Urothelium cell line (cell line): ENCODE data around the gene MRGPRG.
"Not testable (repeated sequence)": the region's sequence is repeated elsewhere in the genome, so short reads cannot be mapped to it uniquely, and the experiment has no call there.

Source experiments
- DNase-seq: peaks from one replicate; pipeline ENCODE4 v3.0.0; 2011; ENCODE audit warnings: low spot score, mixed read lengths
- FAIRE-seq: peaks from 2 replicates; lab custom pipeline; 2011; peaks lifted over from hg19 to GRCh38; lab: Jason Lieb, UNC

Gene MRGPRG

GRCh38 chr11:3218483-3219280, at the start of gene MRGPRG:
Gene MRGPRG (minus strand): TSS chr11:3218813. CDS start chr11:3218813, 0 bp downstream.
- FAIRE-seq (no peak), DNase-seq (no peak)

- DNase-seq, FAIRE-seq: not testable (repeated sequence)
Observed at GRCh38 chr11:3262548-3262947, 43.9 kb upstream of the MRGPRG start.

- FAIRE-seq: not testable (repeated sequence)
Observed at GRCh38 chr11:3261831-3262230, 43.2 kb upstream of the MRGPRG start.

DNA sequence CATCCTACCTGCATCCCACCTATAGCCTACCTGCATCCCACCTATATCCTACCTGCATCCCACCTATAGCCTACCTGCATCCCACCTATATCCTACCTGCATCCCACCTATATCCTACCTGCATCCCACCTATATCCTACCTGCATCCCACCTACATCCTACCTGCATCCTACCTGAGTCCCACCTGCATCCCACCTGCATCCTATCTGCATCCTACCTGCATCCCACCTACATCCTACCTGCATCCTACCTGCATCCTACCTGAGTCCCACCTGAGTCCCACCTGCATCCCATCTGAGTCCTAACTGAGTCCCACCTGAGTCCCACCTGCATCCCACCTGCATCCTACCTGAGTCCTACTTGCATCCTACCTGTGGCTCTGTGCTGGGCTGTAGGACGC, 38.9 kb upstream of the MRGPRG start:
- DNase-seq, FAIRE-seq: not testable (repeated sequence)

More at GRCh38 chr11:3261831-3262230, 43.2 kb upstream of the MRGPRG start:
- DNase-seq: not testable (repeated sequence)

- not testable (repeated sequence) for DNase-seq, FAIRE-seq
Observed at GRCh38 chr11:3255241-3255640, 36.6 kb upstream of the MRGPRG start.

- not testable (repeated sequence) for DNase-seq, FAIRE-seq
Observed at GRCh38 chr11:3254773-3255172, 36.2 kb upstream of the MRGPRG start.

DNA sequence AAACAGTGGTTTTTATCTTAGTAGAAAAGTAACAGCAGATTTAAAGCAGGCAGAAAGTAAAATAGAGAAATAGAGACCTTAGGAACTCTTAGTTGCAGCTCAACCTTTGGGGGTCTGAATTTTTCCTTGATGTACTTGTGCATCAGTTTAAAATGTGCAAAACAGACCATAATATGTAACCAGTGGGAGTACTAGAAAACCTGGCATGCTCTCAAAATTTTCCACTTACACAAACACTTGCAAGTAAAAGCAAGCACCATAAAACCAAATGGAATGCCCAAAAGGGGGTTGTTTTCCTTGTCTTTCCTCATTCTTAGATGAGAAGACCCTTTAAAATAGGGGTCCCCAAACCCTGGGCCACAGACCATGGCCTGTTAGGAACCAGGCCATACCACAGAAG, 26.5 kb upstream of the MRGPRG start:
- FAIRE-seq (no peak), DNase-seq (no peak)

DNA sequence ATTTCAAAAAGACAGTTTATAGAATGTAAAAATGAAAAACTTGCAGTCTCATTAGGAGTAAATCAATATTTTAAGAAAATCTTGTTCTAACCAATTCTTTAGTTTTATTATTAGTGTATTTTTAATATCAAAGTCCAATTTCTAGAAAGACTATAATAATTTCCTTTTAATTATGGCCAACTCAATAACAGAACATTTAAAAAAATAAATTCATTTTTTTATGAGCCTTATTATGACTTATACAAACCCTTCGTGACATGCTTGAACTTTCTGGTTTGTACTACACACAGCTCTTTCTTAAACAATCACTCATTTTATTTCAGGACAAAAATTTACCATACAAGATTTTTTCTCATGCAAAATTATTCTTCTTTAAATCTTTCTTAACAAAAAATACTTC, 25.3 kb upstream of the MRGPRG start:
- FAIRE-seq (no peak), DNase-seq (no peak)

DNA sequence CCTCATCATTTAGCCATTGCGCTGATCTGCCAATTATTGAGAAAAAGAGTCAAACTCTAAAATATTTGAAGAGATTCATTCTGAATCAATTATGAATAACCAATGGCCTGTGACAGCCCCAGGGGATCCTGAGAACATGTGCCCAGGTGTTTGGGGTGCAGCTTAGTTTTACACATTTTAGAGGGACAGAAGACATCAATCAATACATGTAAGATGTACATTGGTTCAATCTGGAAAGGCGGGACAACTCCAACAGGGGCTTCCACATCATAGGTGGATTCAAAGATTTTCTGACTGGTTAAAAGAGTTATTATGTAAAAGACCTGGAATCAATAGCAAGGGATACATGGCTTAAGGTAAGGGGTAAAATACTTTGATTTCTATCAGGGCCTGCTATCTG, 18.5 kb upstream of the MRGPRG start:
- FAIRE-seq (no peak), DNase-seq (no peak)

DNA sequence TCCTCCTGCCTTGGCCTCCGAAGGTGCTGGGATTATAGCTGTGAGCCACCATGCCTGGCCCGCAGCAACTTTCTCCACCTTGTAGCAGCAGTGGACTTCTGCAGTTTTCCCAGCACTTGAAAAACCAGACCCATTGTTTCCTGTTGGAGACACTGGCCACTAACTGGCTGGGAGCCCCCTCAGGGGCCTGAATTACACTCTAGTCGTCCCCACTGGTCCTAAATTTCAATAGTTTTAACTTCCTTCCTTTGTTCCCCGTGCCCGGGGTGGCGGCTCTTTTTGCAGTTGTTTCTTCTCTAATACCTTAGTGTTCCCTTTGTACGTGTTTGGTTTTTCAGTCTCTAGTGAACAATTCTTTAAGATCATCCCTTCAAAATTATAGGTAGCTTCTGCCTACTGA, 16.2 kb upstream of the MRGPRG start:
- FAIRE-seq (no peak), DNase-seq (no peak)

DNA sequence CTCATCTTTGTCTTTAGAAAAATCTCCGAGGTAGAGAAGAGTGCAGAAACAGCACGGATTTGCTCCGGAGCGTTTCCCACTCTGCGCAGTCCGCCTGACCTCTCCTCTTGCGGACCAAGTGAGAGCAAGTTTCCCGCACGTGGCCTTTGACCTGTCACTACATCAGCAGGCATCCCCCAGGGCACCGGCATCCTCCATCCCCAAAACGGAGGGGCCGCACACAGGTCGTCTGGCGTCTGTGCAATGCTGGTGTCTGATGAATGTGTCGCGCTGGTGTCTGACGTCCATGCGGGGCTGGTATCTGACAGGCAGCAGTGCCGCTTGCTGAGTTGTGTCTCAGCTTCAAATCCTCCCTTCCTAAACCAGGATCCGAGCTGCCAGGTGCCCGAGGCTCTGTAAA, 14.3 kb upstream of the MRGPRG start:
- FAIRE-seq: no peak
- no peak for DNase-seq

- FAIRE-seq (no peak), DNase-seq (no peak)
Observed at GRCh38 chr11:3231851-3232744, 13.5 kb upstream of the MRGPRG start, which contains the start of gene MRGPRE. Gene MRGPRE (minus strand): TSS chr11:3232417. CDS start chr11:3228799, 3,618 bp downstream.

GRCh38 chr11:3231550-3231850, 12.9 kb upstream of the MRGPRG start:
- FAIRE-seq (no peak), DNase-seq (no peak)

GRCh38 chr11:3230636-3231549, 12.3 kb upstream of the MRGPRG start:
- DNase-seq (no peak), FAIRE-seq (no peak)

DNA sequence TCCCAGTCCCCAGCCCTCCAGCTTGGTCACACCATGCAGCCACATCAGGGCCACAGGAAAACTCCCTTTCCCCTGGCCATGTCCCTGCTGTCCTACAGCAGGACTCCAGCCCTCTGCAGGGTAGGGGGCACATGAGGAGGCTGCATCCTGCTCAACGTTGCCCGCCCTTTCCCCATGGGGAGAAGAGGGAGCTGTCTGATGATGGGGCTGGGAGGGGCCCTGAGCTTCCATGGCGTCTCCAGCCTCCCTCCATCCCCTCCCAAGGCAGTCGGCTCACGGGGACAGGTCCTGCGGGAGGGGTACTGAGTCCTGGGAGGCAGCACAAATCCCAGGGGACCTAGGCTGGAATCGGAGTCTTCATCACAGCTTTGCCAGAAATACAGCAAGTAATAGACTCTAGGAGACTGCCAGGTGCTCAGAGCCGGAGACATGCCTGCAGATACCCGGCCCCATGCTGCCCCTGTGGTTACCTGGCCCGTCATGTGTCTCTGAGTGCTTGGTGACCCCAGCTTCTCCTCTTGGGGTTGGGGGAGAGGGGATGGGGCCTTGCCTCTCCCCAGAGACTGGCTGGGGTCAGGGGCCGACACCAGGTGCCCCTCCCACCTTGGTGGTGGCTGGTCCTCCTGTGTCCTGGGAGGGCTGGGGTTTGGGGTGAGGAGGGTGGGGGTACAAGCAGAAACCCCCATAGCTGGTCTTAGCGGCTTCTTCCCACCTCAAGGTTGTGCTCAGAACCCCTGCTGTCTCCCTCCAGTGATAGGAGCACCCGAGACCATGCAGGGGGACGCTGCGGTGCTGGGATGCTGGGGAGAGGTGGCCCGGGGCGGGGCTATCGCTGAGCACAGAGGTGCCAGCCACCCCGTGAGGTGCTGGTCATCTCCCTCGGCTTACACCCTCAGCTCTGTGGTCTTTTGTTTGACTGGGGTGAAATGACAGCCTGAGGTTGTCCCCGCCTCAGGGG, 11.3 kb upstream of the MRGPRG start:
- no peak for FAIRE-seq
- no peak for DNase-seq

DNA sequence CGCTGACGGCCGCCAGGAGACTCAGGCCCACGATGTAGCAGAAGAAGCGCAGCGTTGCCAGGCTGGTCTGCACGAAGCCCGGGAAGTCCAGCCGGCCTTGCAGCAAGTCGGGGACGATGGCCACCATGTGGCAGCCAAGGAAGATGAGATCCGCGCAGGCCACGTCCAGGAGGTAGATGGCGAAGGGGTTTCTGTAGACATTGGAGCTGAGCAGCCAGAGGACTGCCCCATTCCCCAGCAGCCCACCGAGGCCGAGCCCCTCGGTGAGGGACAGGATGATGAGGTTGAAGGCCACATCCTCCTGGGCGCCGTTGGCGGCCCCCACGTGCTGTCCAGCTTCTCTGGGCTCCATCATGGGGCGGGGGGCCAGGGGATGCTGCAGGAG, 9.8 kb upstream of the MRGPRG start:
- no peak for FAIRE-seq
- no peak for DNase-seq

- DNase-seq: no peak
- no peak for FAIRE-seq
Observed at GRCh38 chr11:3227568-3228444, 9.2 kb upstream of the MRGPRG start.

GRCh38 chr11:3226846-3227567, 8.4 kb upstream of the MRGPRG start:
- DNase-seq: no peak
- FAIRE-seq: no peak
